ENCODE measurements around the gene ACTR3C.

ACTR3C gene

DNA sequence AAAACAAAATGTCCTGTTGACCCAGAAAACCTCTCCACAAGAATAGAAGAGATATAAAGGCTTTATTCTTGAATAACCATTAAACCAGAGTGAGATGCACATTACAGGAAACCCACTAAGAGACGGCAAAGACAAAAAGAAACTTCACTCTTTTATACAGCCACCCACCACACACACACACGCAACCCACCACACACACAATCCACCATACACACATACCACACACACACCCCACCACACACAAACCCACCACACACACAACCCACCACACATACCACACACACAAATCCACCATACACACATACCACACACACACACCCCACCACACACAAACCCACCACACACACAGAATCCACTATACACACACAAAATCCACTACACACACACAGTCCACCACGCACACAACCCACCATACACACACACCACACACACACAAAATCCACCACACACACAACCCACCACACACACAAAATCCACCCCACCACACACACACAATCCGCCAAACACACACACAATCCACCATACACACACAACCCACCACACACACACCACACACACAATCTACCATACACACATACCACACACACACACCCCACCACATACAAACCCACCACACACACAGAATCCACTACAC, 35.8 kb upstream of the ACTR3C start:
- no peak for DNase-seq

DNA sequence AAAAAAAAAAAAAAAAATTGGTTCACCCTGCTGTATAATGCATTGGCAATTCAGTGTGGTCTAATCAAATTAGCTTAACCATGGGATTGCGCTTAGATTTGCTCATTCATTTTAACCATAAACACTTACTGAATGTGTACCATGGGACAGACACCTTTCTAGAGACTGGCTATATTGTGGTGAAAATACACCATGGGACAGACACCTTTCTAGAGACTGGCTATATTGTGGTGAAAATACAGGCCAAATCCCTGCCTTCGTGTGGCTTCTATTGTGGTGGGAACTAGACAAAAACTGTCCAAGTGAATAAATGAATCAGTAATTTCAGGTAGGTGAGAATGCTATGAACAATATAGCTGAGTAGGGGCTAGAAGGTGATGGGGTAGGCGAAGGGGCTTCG, 35.1 kb upstream of the ACTR3C start:
- DNase-seq: no peak

GRCh38 chr7:150357771-150358427, 34.6 kb upstream of the ACTR3C start:
- peak; percentile 39 to 67 for DNase-seq

GRCh38 chr7:150357270-150357669, 33.9 kb upstream of the ACTR3C start:
- DNase-seq: peak; percentile 69 to 76

- peak in 1 of 2 donors; percentile 65 for DNase-seq
These were observed 33.0 kb upstream of the ACTR3C start for GRCh38 chr7:150356265-150356897.

- DNase-seq: no peak
These were observed 32.3 kb upstream of the ACTR3C start for GRCh38 chr7:150355666-150356059.

DNA sequence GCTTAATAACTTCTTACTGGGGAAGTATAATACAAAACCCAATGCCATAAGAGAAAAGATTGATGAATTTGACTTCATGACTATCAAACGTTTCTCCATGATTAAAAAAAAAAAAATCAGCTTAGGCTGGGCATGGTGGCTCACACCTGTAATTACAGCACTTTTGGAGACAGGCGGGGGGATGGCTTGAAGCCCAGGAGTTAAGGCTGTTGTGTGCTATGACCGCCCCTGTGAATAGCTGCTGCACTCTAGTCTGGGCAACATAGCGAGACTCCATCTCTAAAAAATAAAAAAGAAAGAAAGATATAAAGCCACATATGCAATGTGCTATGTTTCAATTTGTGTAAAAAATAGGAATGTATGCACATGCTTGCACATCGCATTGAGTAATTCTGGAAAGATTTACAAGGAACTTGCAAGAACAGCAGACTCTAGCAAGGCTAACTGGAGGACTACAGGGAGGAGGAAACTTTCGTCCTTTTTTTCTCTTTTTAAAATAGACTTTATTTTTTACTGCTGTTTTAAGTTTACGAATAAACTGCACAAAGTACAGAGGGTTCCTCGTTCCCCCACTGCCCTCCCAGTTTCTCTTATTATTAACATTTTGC, 28.3 kb upstream of the ACTR3C start:
- DNase-seq: peak; percentile 63 to 78

DNA sequence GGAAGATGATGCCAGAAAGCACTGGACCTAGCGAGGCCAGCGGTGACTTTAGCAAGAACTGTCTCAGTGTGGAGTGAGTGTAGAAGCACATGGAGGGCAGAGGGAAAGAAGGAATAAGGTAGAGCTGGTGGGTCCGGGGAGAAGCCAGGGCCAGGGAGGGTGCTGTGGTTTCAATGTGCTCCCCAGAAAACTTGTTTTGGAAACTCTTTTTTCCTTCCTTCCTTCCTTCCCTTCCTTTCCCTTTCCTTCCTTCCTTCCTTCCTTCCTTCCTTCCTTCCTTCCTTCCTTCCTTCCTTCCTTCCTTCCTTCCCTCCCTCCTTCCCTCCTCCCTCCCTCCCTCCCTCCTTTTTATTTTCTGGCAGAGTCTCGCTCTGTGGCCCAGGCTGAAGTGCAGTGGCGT, 23.6 kb upstream of the ACTR3C start:
- no peak for DNase-seq

- no peak for DNase-seq
These were observed 21.7 kb upstream of the ACTR3C start for GRCh38 chr7:150345012-150345411.

DNA sequence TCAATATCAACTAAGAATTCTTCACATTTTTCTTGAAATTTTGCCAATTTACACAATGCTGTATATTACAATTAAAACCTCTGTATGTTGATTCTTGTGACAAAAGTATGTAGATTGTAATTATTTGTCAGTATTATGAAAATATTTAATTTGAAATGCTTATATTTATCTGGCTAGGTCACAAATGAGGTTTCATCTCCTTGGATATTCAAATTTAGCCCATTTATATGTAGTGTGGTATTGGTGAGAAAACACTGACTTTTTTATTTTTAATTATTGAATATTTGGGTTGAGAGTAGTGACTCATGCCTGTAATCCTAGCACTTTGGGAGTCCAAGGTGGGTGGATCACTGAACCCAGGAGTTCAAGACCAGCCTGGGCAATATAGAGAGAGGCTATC, 21.0 kb upstream of the ACTR3C start:
- DNase-seq: no peak

DNA sequence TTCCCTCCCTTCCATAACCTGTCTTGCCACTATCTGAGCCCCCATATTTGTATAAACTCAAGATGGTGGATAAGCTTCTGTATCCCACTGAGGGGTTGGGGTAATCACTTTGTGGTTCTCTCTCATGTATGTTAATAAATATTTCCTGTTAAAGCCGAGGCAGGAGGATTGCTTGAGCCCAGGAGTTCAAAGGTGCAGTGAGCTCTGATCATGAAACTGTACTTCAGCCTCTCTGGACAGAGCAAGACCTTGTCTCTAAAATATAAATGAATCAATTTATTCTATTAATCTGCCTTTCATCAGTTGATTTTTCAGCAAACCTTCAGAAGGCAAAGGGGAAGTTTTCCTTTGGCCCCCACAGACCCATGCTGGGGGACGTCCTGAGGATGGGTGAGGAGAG, 19.9 kb upstream of the ACTR3C start:
- DNase-seq: no peak

GRCh38 chr7:150342121-150342408, 18.7 kb upstream of the ACTR3C start:
- no peak for DNase-seq

DNA sequence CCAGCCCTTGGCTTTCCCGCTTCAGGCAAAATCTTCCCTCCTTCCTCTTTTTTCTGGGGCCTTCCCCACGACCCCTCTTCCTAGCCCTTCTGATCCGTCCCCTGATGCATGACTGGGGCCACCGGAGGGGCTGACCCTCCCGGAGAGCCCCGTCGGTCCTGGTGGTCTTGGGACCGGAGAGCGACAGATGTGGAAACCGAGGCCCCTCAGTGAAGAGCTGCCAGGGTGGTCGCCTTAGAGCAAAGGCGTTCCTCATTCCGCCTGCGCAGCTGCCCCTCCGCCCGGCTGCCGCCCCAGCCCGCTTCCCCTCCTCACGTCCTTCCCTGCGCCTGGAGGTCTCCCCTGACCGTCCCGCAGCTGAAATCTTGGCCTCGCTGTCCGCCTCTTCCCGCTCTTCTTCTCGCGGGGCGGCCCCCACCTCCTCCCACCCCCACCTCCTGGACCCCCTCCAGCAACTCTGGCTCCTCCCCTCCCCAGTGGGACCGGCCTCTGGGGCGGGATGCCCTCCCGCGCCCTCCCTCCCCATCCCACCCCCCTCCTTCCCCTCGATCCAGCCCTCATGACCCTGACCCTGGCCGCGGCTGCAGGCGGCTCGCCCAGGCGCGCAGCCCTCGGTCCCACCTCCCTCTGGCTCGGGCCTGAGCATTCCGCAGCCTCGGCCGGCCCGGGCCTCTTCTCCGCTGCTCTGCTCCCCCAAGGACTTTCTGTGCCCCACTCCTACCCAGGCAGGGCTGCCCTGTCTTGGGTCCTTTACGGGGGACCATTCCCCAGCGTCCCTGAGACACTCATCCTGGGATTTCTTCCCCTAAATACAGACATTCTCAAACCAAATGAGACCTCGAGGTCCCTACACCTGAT, 18.1 kb upstream of the ACTR3C start, which contains the start of gene RARRES2:
Gene RARRES2, minus strand, starts transcription at position 367 of the 858 bp plus-strand sequence. CDS start 1,020 bp downstream, outside the sequence.
- no peak for DNase-seq

GRCh38 chr7:150340875-150341262, 17.5 kb upstream of the ACTR3C start:
- no peak for DNase-seq

DNA sequence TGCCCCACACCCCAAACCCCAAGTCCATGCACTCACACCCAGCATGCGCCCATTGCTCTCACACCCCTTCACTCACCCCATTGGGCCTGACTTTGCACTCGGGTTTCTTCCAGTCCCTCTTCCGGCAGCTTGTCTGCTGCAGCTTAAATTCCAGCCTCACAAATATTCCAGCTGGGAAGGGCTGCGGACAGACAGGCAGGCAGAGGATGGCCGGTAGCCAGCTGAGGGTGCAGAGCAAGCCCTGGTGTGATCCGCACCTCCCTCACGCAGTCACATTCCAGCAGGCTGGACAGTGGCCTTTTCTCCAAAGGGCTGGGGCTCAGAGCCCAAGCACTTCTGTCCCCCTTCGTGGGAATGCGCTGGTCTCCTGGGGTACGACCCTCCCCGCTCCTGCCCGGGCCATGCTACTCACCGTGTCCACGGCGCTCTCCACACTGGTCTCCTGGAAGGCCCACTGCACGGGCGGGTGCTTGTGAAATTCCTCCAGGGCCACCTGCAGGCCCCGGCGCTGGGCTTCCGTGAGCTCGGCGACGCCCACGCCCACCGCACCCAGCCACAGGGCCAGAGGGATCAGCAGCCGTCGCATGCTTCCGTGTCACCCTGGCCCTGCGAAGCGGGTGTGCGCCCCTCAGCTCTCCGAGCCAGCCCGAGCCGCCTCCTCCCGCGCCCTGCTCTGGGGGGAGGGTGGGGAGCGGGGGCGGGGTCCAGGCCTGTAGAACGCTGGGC, 16.8 kb upstream of the ACTR3C start:
- DNase-seq: no peak

DNA sequence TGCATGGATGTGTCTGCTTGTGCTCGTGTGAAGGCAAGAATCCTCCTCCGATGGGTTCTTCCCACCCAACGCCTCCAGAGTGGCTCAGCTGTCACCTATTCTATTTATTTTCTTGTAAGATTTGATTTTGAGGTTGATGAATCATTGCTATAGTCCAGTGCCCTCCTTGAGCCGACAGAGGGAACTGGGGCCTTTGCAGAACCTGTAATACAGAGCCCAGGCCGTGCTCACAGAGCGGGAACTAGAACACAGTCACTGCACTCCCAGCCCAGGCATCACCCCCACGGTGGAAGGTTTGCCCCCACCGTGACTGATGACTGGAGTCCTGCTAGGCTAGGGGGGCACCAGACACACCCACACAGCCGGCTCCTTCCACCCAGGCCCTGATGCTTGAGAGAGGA, 16.1 kb upstream of the ACTR3C start:
- no peak for DNase-seq

DNA sequence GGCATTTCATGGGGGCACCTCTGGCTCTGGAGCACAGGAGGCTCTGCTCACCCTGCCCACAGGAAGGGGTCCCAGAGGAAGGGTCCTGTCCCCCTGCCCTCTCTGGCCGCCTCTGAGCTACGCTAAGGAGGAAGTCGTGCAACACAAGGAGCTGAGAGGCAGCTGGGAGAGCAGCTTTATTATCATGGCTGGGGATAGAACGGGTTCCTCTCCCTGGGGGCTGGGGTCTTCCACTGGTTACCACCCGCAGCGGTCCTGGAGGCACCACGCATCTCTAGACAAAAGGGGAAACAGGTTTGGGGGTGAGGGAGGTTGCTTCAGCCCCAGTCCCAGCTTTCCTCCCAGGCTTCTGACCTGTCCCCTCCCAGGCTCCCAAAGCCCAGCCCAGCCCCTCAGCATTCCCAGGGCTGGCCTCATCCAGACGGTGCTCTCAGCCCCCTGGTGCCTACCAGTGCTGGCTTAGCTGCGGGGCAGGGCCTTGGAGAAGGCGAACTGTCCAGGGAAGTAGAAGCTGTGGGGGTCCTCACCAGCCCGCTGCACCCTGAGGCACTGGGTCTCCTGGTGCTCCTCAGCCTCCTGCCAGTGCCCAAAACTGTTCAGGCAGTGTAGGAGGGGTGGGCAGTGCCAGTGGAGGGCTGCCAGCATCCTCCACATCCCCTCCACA, 15.0 kb upstream of the ACTR3C start:
- DNase-seq: no peak

DNA sequence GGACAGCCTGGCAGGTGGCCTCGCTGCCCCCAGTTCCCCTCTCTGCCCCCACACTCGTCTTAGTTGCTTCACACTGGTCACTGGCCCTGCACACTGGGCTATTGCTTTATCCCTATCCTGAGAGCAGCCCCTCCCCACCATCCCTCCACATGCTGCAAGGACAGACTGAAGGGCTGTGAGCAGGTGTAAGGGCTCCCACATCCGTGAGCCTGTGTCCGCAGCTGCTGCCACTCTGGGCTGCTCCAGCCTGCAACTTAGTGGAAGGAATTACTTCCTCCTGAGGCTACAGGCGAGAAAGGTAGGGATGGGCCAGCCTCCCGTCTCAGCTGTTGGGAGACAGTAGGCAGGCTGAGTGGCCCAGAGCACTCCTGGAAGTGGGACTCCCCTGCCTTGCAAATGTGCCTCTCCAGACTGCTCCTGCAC, 14.3 kb upstream of the ACTR3C start:
- DNase-seq: no peak

DNA sequence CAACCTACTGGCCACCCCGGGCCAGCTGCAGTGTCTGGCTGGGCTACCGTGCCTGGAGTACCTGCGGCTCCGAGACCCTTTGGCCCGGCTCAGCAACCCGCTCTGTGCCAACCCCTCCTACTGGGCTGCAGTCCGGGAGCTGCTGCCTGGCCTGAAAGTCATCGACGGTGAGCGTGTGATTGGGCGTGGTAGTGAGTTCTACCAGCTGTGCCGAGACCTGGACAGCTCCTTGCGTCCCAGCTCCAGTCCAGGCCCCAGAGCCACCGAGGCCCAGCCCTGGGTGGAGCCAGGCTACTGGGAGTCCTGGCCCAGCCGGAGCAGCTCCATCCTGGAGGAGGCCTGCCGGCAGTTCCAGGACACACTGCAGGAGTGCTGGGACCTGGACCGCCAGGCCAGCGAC, 13.8 kb upstream of the ACTR3C start:
- DNase-seq: no peak

DNA sequence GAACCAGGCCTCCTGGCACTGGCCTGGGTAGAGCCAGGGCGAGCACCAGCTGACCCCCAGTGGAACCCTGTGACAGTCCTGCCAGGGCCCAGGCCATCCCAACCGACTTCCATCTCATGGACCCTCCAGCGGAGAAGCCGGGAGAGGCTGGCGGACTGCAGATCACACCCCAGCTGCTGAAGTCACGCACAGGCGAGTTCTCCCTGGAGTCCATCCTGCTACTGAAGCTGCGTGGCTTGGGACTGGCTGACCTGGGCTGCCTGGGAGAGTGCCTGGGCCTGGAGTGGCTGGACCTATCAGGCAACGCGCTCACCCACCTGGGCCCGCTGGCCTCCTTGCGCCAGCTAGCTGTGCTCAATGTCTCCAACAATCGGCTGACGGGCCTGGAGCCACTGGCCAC, 13.4 kb upstream of the ACTR3C start:
- no peak for DNase-seq

- DNase-seq: no peak
These were observed 12.4 kb upstream of the ACTR3C start for GRCh38 chr7:150335774-150336112.
